ENCODE data around the gene SOS1.
"Not testable (repeated sequence)": the region's sequence is repeated elsewhere in the genome, so short reads cannot be mapped to it uniquely, and the experiment has no call there.

The SOS1 gene

DNA sequence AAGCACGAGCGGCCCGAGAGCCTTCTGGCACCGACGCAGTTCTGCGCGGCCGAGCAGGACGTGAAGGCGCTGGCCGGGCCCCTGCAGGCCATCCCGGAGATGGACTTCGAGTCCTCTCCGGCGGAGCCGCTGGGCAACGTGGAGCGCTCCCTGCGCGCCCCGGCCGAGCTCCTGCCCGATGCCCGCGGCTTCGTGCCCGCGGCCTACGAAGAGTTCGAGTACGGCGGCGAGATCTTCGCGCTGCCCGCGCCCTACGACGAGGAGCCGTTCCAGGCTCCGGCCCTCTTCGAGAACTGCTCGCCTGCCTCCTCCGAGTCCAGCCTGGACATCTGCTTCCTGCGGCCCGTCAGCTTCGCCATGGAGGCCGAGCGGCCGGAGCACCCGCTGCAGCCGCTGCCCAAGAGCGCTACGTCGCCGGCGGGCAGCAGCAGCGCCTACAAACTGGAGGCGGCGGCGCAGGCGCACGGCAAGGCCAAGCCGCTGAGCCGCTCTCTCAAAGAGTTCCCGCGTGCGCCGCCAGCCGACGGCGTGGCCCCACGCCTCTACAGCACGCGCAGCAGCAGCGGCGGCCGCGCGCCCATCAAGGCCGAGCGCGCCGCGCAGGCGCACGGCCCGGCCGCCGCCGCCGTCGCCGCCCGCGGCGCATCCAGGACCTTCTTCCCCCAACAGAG lies 160.8 kb downstream of the SOS1 start:
- DNase-seq = peak; percentile 77

- no peak for DNase-seq
Measured at GRCh38 chr2:38959466-38959865, 161.4 kb downstream of the SOS1 start.

- no peak for DNase-seq
Measured at GRCh38 chr2:38957972-38958371, 162.9 kb downstream of the SOS1 start.

GRCh38 chr2:38951766-38952165 lies 169.1 kb downstream of the SOS1 start:
- DNase-seq = no peak

- no peak for DNase-seq
Measured at GRCh38 chr2:38948995-38949394, 171.9 kb downstream of the SOS1 start.

- DNase-seq = no peak
Measured at GRCh38 chr2:38948387-38948882, 172.4 kb downstream of the SOS1 start.

GRCh38 chr2:38947241-38948239 lies 173.3 kb downstream of the SOS1 start:
- DNase-seq = peak; percentile 79

DNA sequence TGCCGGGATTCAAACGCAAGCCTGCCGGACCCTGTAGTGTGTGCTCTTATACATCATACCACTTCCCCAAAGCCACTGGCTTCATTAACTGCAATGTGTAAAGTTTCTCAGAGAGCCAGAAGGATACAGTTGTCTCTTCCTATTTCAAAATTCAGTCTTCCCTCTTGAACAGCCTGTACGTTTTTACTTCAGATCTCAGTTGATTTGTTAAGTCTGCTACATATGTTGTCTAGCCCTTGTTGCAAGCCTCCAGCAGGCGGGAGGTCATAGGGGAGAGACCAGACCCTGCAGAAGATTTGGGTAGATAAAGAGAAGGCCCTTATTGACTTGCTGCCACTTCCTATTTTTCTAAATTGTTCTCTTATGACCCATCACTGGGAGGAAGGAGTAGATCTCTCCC lies 174.9 kb downstream of the SOS1 start:
- no peak for DNase-seq

- no peak for DNase-seq
Measured at GRCh38 chr2:38945372-38945771, 175.5 kb downstream of the SOS1 start.

DNA sequence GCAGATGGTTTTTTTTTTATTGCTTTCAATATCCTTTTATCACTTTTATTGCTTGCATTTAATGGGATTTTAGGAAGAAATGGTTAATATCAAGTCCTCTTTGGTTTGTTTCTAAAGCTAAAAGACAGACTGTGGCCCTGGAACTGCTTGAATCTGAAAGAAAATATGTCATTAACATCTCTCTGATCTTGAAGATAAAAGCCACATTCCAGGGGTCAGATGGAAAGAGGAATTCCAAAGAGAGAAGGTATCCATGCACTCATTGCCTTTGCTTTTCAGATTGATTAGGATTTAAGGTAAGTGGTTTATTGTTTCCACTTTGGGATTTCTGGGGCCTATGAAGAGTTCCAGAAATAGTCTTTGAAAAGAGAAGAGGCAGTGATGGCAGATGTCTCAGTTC lies 177.1 kb downstream of the SOS1 start:
- DNase-seq = no peak

GRCh38 chr2:38940746-38941145 lies 180.1 kb downstream of the SOS1 start:
- no peak for DNase-seq

- DNase-seq = no peak
Measured at GRCh38 chr2:38937548-38937947, 183.3 kb downstream of the SOS1 start.

DNA sequence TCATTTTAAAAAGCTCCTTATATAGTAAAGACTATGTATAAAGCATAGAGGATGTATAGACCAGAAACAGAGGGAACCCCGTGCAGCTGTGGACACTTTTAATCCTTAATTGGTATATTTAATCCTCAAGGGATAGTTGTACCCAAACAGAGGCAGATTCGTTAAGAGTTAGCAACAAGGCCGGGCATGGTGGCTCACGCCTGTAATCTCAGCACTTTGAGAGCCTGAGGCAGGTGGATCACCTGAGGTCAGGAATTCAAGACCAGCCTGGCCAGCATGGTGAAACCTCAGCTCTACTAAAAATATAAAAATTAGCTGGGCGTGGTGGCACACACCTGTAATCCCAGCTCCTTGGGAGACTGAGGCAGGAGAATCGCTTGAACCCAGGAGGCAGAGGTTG lies 184.3 kb downstream of the SOS1 start:
- DNase-seq = not testable (repeated sequence)

DNA sequence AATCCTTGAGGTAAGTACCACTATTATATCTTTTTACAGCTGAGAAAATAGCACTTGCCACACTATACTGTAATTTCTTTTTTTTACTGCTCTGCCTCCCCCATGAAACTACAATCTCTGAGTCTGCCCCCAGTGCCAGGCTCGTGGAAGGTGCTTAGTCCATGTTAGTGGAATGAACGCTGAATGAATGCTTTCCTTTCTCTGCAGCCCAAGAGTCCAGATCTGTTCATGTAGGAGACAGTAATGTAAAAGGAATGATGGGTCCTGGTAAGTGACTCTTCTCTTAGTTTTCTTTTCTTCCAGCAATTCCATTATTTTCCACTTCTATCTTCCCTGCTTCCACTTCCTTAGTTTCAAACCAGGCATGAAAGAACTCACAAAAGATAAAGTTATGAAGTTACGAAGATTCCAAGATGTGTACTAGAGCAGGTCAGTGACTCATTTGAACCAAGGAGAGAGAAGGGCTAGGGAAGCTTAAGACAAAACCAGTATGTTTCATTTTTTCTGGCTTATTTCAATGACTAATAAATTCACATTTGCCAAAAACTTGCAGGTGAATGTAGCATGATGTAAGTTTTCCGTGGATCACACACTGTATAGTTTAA lies 185.2 kb downstream of the SOS1 start:
- no peak for DNase-seq

- DNase-seq = no peak
Measured at GRCh38 chr2:38934742-38935141, 186.1 kb downstream of the SOS1 start.

DNA sequence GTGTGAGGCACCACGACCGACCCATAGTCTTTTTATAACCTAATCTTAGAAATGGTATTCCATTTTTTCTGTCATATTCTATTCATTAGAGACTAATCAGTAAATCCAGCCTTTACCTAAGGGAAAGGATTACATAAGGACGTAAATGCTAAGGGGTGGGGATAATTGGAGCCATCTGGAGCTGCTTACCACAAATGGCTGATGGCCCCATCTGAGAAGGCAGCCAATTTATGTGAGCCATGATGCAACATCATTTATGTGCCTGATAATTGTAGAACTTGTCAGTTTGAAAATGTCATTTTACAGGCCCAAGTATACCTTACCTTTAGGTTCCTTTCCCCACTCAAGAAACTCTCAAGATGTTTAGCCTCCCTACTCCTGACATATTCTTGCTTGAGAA lies 187.2 kb downstream of the SOS1 start:
- DNase-seq = no peak

- DNase-seq = no peak
Measured at GRCh38 chr2:38932586-38932985, 188.3 kb downstream of the SOS1 start.

Measured in activated CD4-positive, alpha-beta T cell treated with anti-CD3 and anti-CD28 coated beads, Interleukin-2, amount 50 U/mL, for 16 hours (primary cell).